Fibroblast of the aortic adventitia (primary cell): ENCODE data around the gene SYTL1. TPM values are rescaled to one million over a fixed set of nuclear protein-coding genes. Genes with fewer than 3 reads are reported as not detected.

Experiments
- DNase-seq: peaks from one replicate; pipeline ENCODE4 v3.0.0-alpha.2; 2010; ENCODE audit warnings: low read depth
- H3K4me3 ChIP-seq: 2 replicates; pipeline ENCODE4 v1.5.1; 2011; ENCODE audit warnings: low read depth, mild to moderate bottlenecking, control low read depth, low read length, moderate library complexity
- CTCF ChIP-seq: IDR thresholded peaks from 2 replicates; pipeline ENCODE4 v1.5.1; 2011; ENCODE audit warnings: mild to moderate bottlenecking, low read length, control low read depth, inconsistent platforms; ENCODE audit not compliant: insufficient read depth
- total RNA-seq: library from RNA; depleted of rRNA; stranded (reverse); fragments of >200 nt; gene quantifications from 2 replicates; pipeline ENCODE4 v1.2.3, GENCODE V29; 2012; ENCODE audit warnings: low replicate concordance

The SYTL1 gene
- total RNA-seq, 1 donor = 0.09 TPM

DNA sequence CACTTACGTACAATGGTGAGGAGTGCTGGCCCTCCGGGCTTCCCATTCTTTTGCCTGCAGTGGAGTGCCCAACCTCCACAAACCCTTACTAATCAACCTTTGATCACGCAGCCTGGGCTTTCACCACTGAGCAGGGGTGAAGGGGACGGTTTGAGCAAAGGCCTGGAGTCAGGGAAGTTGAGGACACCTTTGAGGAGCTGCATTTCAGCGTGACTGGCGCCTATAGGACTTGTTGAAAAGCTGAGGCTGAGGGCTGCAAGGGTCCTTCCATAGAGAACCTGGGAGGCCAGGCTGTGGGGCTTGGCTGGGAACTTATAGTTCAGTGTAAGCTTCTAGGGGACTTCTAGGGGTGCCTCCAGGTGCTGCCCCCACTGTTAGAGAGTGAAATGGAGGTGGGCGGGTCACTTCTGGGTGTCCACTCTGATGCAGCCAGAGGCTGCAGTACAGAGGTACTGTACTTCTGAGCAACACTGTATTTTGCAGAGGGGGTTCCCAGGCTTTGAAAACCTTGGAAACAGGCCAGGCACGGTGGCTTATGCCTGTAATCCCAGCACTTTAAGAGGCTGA lies 9.8 kb downstream of the SYTL1 start:
- no peak for DNase-seq
- no peak overlapping the region for H3K4me3 ChIP-seq
- TF ChIP-seq CTCF = no peak

DNA sequence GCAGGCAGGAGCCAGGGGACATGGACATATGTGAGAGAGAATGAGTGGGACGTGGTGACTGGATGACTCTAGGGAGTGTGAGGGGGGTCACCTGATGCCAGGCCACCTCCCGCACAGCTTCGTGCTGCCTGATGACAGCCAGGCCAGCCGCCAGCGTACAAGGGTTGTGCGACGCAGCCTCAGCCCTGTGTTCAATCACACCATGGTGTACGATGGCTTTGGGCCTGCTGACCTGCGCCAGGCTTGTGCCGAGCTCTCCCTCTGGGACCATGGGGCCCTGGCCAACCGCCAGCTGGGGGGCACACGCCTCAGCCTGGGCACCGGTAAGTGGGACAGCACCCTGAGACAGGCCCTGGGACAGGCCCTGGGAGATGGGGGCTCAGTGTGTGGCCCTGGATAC lies 11.3 kb downstream of the SYTL1 start:
- DNase-seq = no peak
- no peak overlapping the region for H3K4me3 ChIP-seq
- no peak for TF ChIP-seq CTCF

- H3K4me3 ChIP-seq = no peak overlapping the region
- TF ChIP-seq CTCF = no peak
- no peak for DNase-seq
Measured at GRCh38 chr1:27353629-27354028, 11.8 kb downstream of the SYTL1 start.

DNA sequence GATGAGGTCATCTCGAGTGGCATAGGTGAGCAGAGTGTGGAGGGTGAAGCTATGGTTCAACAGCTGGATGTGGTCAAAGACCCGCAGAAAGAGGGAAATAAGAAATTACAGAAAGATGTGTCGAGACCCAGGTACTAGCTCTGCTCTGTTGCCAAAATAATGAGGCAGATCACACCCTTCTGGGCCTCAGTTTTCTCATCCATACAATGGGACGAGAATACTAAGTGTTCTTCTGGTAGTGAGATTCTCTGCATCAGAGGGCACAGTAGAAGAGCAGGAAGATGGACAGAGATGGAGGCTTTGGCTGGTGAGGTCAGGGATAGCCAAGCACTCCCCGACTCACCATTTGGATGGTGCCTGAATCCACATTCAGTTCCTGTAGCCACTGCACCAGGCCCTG lies 13.9 kb downstream of the SYTL1 start:
- DNase-seq = no peak
- no peak for TF ChIP-seq CTCF
- H3K4me3 ChIP-seq = no peak overlapping the region

DNA sequence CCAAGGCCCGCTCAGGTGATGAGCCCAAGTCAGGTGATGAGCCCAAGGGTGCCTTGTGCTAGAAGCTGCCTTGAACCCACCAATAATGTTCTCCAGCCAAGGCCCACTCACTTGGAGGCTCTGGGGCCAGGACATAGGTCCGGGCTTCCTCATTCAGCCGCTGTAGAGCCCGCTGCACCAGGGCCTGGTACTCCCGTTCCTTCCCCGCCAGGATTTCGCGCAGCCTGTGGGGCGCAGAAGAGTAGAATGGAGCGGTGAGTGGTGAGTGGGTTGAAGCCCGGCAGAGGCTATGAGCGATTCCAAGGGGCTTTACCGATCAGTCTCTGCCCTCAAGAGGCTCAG lies 14.4 kb downstream of the SYTL1 start:
- TF ChIP-seq CTCF = no peak
- no peak for DNase-seq
- no peak overlapping the region for H3K4me3 ChIP-seq

GRCh38 chr1:27356619-27357280 lies 14.9 kb downstream of the SYTL1 start:
- H3K4me3 ChIP-seq = no peak overlapping the region
- DNase-seq = no peak
- TF ChIP-seq CTCF = no peak
